H9 (cell line): ENCODE measurements around the gene C7orf57. TPM values are rescaled to one million over a fixed set of nuclear protein-coding genes. Genes with fewer than 3 reads are reported as not detected.

Source experiments
- DNase-seq: peaks from one replicate; pipeline ENCODE4 v3.0.0-alpha.2; 2017
- H2AFZ ChIP-seq: one replicate; pipeline ENCODE4 v1.6.1; 2013; ENCODE audit warnings: mild to moderate bottlenecking, low read length, control low read depth, moderate library complexity
- H2AK5ac ChIP-seq: 2 replicates; pipeline ENCODE4 v1.6.1; 2013; ENCODE audit warnings: low read length, control low read depth, mixed read lengths; ENCODE audit not compliant: insufficient read length
- H2BK120ac ChIP-seq: one replicate; pipeline ENCODE4 v1.6.1; 2013; ENCODE audit warnings: low read depth, mild to moderate bottlenecking, low read length, control low read depth, inconsistent platforms; ENCODE audit not compliant: poor library complexity, severe bottlenecking
- H2BK12ac ChIP-seq: 2 replicates; pipeline ENCODE4 v1.6.1; 2013; ENCODE audit warnings: low read length, control low read depth, mixed read lengths, low read depth; ENCODE audit not compliant: insufficient read length
- H2BK15ac ChIP-seq: 2 replicates; pipeline ENCODE4 v1.6.1; 2013; ENCODE audit warnings: low read depth, low read length, control low read depth
- H2BK20ac ChIP-seq: one replicate; pipeline ENCODE4 v1.6.1; 2013; ENCODE audit warnings: low read depth, mild to moderate bottlenecking, low read length, control low read depth, inconsistent platforms; ENCODE audit not compliant: poor library complexity, severe bottlenecking
- H2BK5ac ChIP-seq: 2 replicates; pipeline ENCODE4 v1.6.1; 2013; ENCODE audit warnings: low read length, control low read depth, mixed read lengths; ENCODE audit not compliant: insufficient read length
- H3K14ac ChIP-seq: 2 replicates; pipeline ENCODE4 v1.6.1; 2013; ENCODE audit warnings: low read length, control low read depth; ENCODE audit not compliant: insufficient read depth
- H3K18ac ChIP-seq: 2 replicates; pipeline ENCODE4 v1.6.1; 2013; ENCODE audit warnings: low read depth, mild to moderate bottlenecking, mixed read lengths, low read length, control low read depth; ENCODE audit not compliant: insufficient read length
- H3K23ac ChIP-seq: 2 replicates; pipeline ENCODE4 v1.6.1; 2013; ENCODE audit warnings: low read length, control low read depth, mixed read lengths, low read depth; ENCODE audit not compliant: insufficient read length
- H3K23me2 ChIP-seq: 2 replicates; pipeline ENCODE4 v1.6.1; 2013; ENCODE audit warnings: low read depth, mild to moderate bottlenecking, mixed read lengths, low read length, control low read depth; ENCODE audit not compliant: insufficient read length, poor library complexity, severe bottlenecking
- H3K27ac ChIP-seq: 2 replicates; pipeline ENCODE4 v1.5.1; 2013; ENCODE audit warnings: low read length, control low read depth, mixed read lengths, low read depth; ENCODE audit not compliant: insufficient read length
- H3K27me3 ChIP-seq: 2 replicates; pipeline ENCODE4 v1.6.1; 2013; ENCODE audit warnings: low read length, control low read depth, inconsistent platforms; ENCODE audit not compliant: insufficient read depth
- H3K4ac ChIP-seq: 2 replicates; pipeline ENCODE4 v1.6.1; 2013; ENCODE audit warnings: low read depth, mild to moderate bottlenecking, control low read depth, inconsistent platforms, low read length, moderate library complexity
- H3K4me1 ChIP-seq: 2 replicates; pipeline ENCODE4 v1.6.1; 2013; ENCODE audit warnings: low read length, control low read depth, inconsistent platforms; ENCODE audit not compliant: insufficient read depth
- H3K4me2 ChIP-seq: 2 replicates; pipeline ENCODE4 v1.6.1; 2013; ENCODE audit warnings: low read length, control low read depth, mixed read lengths; ENCODE audit not compliant: insufficient read length, insufficient read depth
- H3K56ac ChIP-seq: 2 replicates; pipeline ENCODE4 v1.6.1; 2013; ENCODE audit warnings: low read depth, mild to moderate bottlenecking, mixed read lengths, low read length, control low read depth; ENCODE audit not compliant: insufficient read length
- H3K79me1 ChIP-seq: 2 replicates; pipeline ENCODE4 v1.6.1; 2013; ENCODE audit warnings: low read depth, mild to moderate bottlenecking, moderate library complexity, low read length, control low read depth, inconsistent platforms; ENCODE audit not compliant: insufficient read depth, poor library complexity, severe bottlenecking
- H3K79me2 ChIP-seq: 2 replicates; pipeline ENCODE4 v1.6.1; 2013; ENCODE audit warnings: low read length, control low read depth, inconsistent platforms; ENCODE audit not compliant: insufficient read depth
- H3K9ac ChIP-seq: 2 replicates; pipeline ENCODE4 v1.6.1; 2013; ENCODE audit warnings: low read length, control low read depth, mixed read lengths; ENCODE audit not compliant: insufficient read length; ENCODE audit errors: extremely low read depth
- H3K9me3 ChIP-seq: one replicate; pipeline ENCODE4 v1.6.1; 2013; ENCODE audit warnings: low read depth, low read length, inconsistent platforms; ENCODE audit not compliant: control insufficient read depth
- H3T11ph ChIP-seq: one replicate; pipeline ENCODE4 v1.6.1; 2013; ENCODE audit warnings: mild to moderate bottlenecking, low read length, control low read depth, inconsistent platforms
- H4K20me1 ChIP-seq: one replicate; pipeline ENCODE4 v1.6.1; 2013; ENCODE audit not compliant: control insufficient read depth, insufficient read length, insufficient read depth
- H4K5ac ChIP-seq: 2 replicates; pipeline ENCODE4 v1.6.1; 2013; ENCODE audit warnings: low read depth, mild to moderate bottlenecking, mixed read lengths, low read length, control low read depth; ENCODE audit not compliant: insufficient read length
- H4K8ac ChIP-seq: replicated peaks from 2 replicates; pipeline ENCODE4 v1.6.1; 2013; ENCODE audit warnings: low read length, control low read depth, mixed read lengths, low read depth; ENCODE audit not compliant: insufficient read length
- H4K91ac ChIP-seq: 2 replicates; pipeline ENCODE4 v1.6.1; 2013; ENCODE audit warnings: low read depth, mild to moderate bottlenecking, moderate library complexity, mixed read lengths, low read length, control low read depth; ENCODE audit not compliant: insufficient read length
- H3K27ac Mint-ChIP-seq, 3 experiments: 2 replicates in 2 of 3; 3 replicates in 1 of 3; pipeline ENCODE4 v1.8.0; 2020 to 2021; ENCODE audit warnings: mixed read lengths in 3 of 3, mild to moderate bottlenecking in 1 of 3, moderate library complexity in 1 of 3
- H3K27me3 Mint-ChIP-seq: 2 replicates; pipeline ENCODE4 v1.8.0; 2021; ENCODE audit warnings: low read depth, mild to moderate bottlenecking, moderate library complexity, mixed read lengths
- H3K36me3 Mint-ChIP-seq, 3 experiments: 2 replicates in 2 of 3; 3 replicates in 1 of 3; pipeline ENCODE4 v1.8.0; 2020 to 2021; ENCODE audit warnings: low read depth in 3 of 3, mixed read lengths in 3 of 3; ENCODE audit not compliant: insufficient read depth in 1 of 3
- H3K4me1 Mint-ChIP-seq, 2 experiments: 2 replicates each; pipeline ENCODE4 v1.8.0; 2020; ENCODE audit warnings: mixed read lengths in 2 of 2
- H3K4me3 Mint-ChIP-seq, 2 experiments: 2 replicates in 1 of 2; 3 replicates in 1 of 2; pipeline ENCODE4 v1.8.0; 2020 to 2021; ENCODE audit warnings: mild to moderate bottlenecking in 2 of 2, mixed read lengths in 2 of 2, moderate library complexity in 1 of 2
- H3K9me3 Mint-ChIP-seq, 2 experiments: 2 replicates in 1 of 2; 3 replicates in 1 of 2; pipeline ENCODE4 v1.8.0; 2020; ENCODE audit warnings: mild to moderate bottlenecking in 2 of 2, mixed read lengths in 2 of 2, moderate library complexity in 1 of 2
- CTCF ChIP-seq: fragments of 200-600 bp; sonication (generic); conservative IDR thresholded peaks from 3 replicates; pipeline ENCODE4 v1.8.0; 2021; ENCODE audit warnings: antibody characterized with exemption, mild to moderate bottlenecking
- WGBS: extraction: QIAGEN DNeasy Blood & Tissue Kit; methylation state at CpG from one replicate; pipeline ENCODE4 v1.1.7; 2013; ENCODE audit warnings: missing lambda C conversion rate, low lambda C conversion rate, mixed read lengths; ENCODE audit not compliant: insufficient read length; ENCODE audit errors: extremely low coverage; 5-methylcytosine and 5-hydroxymethylcytosine counted together
- total RNA-seq: library from RNA; stranded (reverse); gene quantifications from 2 replicates; pipeline ENCODE4 v1.2.1, GENCODE V29; 2021

Gene C7orf57
- total RNA-seq, 1 experiment from 2014 or later: not detected

- no peak overlapping the region for H3K4me2 ChIP-seq
- H2BK12ac ChIP-seq: no peak overlapping the region
- peaks cover 13% of the 10 kb centered on the region; the same call in 1 of the 2 replicates for H3K4me1 ChIP-seq
- H2BK120ac ChIP-seq: no peak overlapping the region
- no peak overlapping the region for H2BK20ac ChIP-seq
- H3K27ac Mint-ChIP-seq: no peak overlapping the region
- no peak overlapping the region for H4K8ac ChIP-seq
- H3K4ac ChIP-seq: no peak overlapping the region
- no peak for DNase-seq
- no peak overlapping the region for H3K56ac ChIP-seq
- H3K14ac ChIP-seq: no peak overlapping the region
- H3K9ac ChIP-seq: no peak overlapping the region
- H4K20me1 ChIP-seq: no peaks in the 10 kb centered on the region
- no peak overlapping the region for H3T11ph ChIP-seq
- H3K18ac ChIP-seq: no peak overlapping the region
- no peak overlapping the region for H2BK15ac ChIP-seq
- H3K9me3 Mint-ChIP-seq: no peaks in the 10 kb centered on the region
- no CpG with 5 or more reads among the region's 3 CpGs for WGBS
- H3K9me3 ChIP-seq: no peaks in the 10 kb centered on the region
- no peak overlapping the region for H3K27ac ChIP-seq
- no peak overlapping the region for H3K4me3 Mint-ChIP-seq
- H3K79me1 ChIP-seq: no peaks in the 10 kb centered on the region
- no peak overlapping the region for H2AK5ac ChIP-seq
- TF ChIP-seq CTCF: no peak
- no peak overlapping the region for H2BK5ac ChIP-seq
- no peak overlapping the region for H4K91ac ChIP-seq
- H3K79me2 ChIP-seq: no peaks in the 10 kb centered on the region
- H3K23ac ChIP-seq: no peak overlapping the region
- H3K23me2 ChIP-seq: peaks cover 3% of the 10 kb centered on the region
- H3K27me3 Mint-ChIP-seq: peaks cover 20% of the 10 kb centered on the region
- peaks cover 59 to 65% of the 10 kb centered on the region in 2 experiments for H3K4me1 Mint-ChIP-seq
- peaks cover 7% of the 10 kb centered on the region; the same call in 1 of the 2 replicates for H3K27me3 ChIP-seq
- no peak overlapping the region for H2AFZ ChIP-seq
- H3K36me3 Mint-ChIP-seq: no peaks in the 10 kb centered on the region
- no peak overlapping the region for H4K5ac ChIP-seq
These were observed 6.3 kb downstream of the C7orf57 start for GRCh38 chr7:48041653-48041970.
